Lower lobe of right lung (tissue), 2 donors: ENCODE results near the gene PTGER4. TPM values are rescaled to one million over a fixed set of nuclear protein-coding genes. Genes with fewer than 3 reads are reported as not detected.
"Not testable (repeated sequence)": the region's sequence is repeated elsewhere in the genome, so short reads cannot be mapped to it uniquely, and the experiment has no call there.

ENCODE experiments used
- ATAC-seq, 2 donors: fragments of 200-7000 bp; cut with Tn5 transposase; one replicate each; pipeline ENCODE4 v1.9.1; 2020 to 2022; ENCODE audit warnings: mild to moderate bottlenecking in 2 of 2, moderate library complexity in 2 of 2
- DNase-seq: peaks from one replicate; pipeline ENCODE4 v3.0.0-alpha.2; 2020
- H3K27ac ChIP-seq: fragments of 200-600 bp; one replicate; pipeline ENCODE4 v1.8.0; 2022
- H3K27me3 ChIP-seq: fragments of 200-600 bp; one replicate; pipeline ENCODE4 v1.8.0; 2022; ENCODE audit warnings: low read depth
- H3K36me3 ChIP-seq: fragments of 200-600 bp; one replicate; pipeline ENCODE4 v1.8.0; 2022; ENCODE audit warnings: mild to moderate bottlenecking
- H3K4me1 ChIP-seq: fragments of 200-600 bp; one replicate; pipeline ENCODE4 v1.8.0; 2022
- H3K4me3 ChIP-seq: fragments of 200-600 bp; one replicate; pipeline ENCODE4 v1.8.0; 2022; ENCODE audit warnings: mild to moderate bottlenecking
- H3K9me3 ChIP-seq: fragments of 200-600 bp; one replicate; pipeline ENCODE4 v1.8.0; 2022
- CTCF ChIP-seq: fragments of 200-600 bp; IDR thresholded peaks from one replicate; pipeline ENCODE4 v1.8.0; 2022; ENCODE audit warnings: antibody characterized with exemption, mild to moderate bottlenecking
- intact Hi-C: fragments of 100-400 bp; cut with DNase I; formaldehyde crosslinking; loops from one replicate; pipeline ENCODE4 v1.11.0; 2022
- long read RNA-seq: library from polyadenylated mRNA; unstranded; transcript quantifications from one replicate; pipeline ENCODE4 v2.0.0, GENCODE V29; 2021
- total RNA-seq: library from RNA; stranded (reverse); fragmentation: NEBNext Ultra II Directional; extraction: Animal tissue kit (Norgen Biotek cat#: 25700); gene quantifications from one replicate; pipeline ENCODE4 v1.2.1, GENCODE V29; 2021
- donor health status: DM: no; HTN: yes; CAD: no; lungs with severe emphysema.

The PTGER4 gene
- 29.1 TPM for total RNA-seq
- long read RNA-seq, transcript PTGER4-203 (2 exons, 560 nt): minor isoform, 14 of 43 reads
- long read RNA-seq, transcript PTGER4-201 (3 exons, 3,848 nt): major isoform, 22 of 43 reads
- long read RNA-seq, partial matches to known transcripts: 0 of 43 reads
- long read RNA-seq, other reads (novel, unspliced or antisense): 6 of 43 reads

DNA sequence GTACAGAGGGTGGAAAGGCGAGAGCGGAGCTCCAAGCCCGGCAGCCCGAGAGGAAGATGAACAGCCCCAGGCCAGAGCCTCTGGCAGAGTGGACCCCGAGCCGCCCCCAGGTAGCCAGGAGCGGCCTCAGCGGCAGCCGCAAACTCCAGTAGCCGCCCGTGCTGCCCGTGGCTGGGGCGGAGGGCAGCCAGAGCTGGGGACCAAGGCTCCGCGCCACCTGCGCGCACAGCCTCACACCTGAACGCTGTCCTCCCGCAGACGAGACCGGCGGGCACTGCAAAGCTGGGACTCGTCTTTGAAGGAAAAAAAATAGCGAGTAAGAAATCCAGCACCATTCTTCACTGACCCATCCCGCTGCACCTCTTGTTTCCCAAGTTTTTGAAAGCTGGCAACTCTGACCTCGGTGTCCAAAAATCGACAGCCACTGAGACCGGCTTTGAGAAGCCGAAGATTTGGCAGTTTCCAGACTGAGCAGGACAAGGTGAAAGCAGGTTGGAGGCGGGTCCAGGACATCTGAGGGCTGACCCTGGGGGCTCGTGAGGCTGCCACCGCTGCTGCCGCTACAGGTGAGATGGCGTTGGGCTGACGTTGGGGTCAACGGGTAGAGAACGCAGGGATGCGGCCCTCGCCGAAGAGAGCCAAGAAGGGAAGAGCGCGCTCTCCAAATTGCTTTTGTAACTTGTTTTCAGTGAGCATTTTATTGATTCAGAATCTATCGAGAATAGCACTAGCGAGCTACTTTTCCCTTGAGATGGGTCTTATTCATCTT lies at the start of gene PTGER4:
PTGER4 (plus strand) TSS at position 3 of the 769 bp plus-strand sequence. CDS start 1,079 bp downstream, outside the sequence.
- no peaks in the 10 kb centered on the region for H3K36me3 ChIP-seq
- H3K27me3 ChIP-seq: peaks cover 18% of the 10 kb centered on the region
- ATAC-seq (peak in 1 of 2 donors; percentile 48), DNase-seq (peak; percentile 61)
- peaks cover 32% of the 10 kb centered on the region for H3K4me1 ChIP-seq
- no peak for TF ChIP-seq CTCF
- H3K27ac ChIP-seq: peak within 1 kb of the TSS; percentile 87
- H3K4me3 ChIP-seq: peak within 1 kb of the TSS; percentile 82
- no peaks in the 10 kb centered on the region for H3K9me3 ChIP-seq
- intact Hi-C loops: no loop called here

DNA sequence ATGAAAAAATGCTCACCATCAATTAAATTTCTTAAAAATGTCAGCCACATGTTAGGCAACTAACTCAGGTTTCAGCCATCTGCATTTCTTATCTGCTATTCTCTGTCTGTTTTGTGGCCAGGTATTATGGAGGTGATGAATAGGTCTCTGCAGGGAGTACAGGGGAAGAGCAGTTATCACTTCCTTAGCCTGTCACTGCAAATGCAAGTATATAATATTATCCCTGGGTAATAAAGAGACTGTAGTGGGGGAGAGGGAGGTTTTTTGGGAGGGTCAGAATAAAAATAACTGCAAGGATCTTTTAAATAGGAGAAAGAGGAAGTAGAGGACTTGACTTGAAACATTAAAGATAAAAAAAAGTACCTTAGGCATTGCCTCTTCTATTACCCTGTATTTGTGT lies 49.6 kb upstream of the PTGER4 start:
- Histone ChIP-seq H3K9me3 (no peaks in the 10 kb centered on the region), H3K36me3 (no peaks in the 10 kb centered on the region), H3K27ac (no peak overlapping the region), H3K27me3 (no peaks in the 10 kb centered on the region), H3K4me1 (no peaks in the 10 kb centered on the region), H3K4me3 (no peak overlapping the region)
- ATAC-seq: no peak
- intact Hi-C loops: no loop called here
- no peak for TF ChIP-seq CTCF
- DNase-seq: no peak

- Histone ChIP-seq H3K4me3 (no peak overlapping the region), H3K27me3 (no peaks in the 10 kb centered on the region), H3K36me3 (no peaks in the 10 kb centered on the region), H3K27ac (no peak overlapping the region), H3K9me3 (peaks cover under 1% of the 10 kb centered on the region), H3K4me1 (no peaks in the 10 kb centered on the region)
- intact Hi-C loops: no loop called here
- ATAC-seq (no peak), DNase-seq (no peak)
- TF ChIP-seq CTCF: no peak
Measured at GRCh38 chr5:40631236-40631635, 48.5 kb upstream of the PTGER4 start.

DNA sequence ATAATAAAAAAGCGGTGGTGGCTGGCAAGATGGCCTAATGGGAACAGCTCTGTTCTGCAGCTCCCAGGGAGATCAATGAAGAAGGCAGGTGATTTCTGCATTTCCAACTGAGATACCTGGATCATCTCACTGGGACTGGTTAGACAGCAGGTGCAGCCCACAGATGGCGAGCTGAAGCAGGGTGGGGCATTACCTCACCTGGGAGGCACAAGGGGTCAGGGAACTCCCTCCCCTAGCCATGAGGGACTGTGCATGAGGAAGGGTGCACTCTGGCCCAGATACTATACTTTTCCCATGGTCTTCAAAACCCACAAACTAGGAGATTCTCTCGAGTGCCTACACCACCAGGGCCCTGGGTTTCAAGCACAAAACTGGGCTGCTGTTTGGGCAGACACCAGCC lies 45.6 kb upstream of the PTGER4 start:
- intact Hi-C loops: no loop called here
- no peak overlapping the region for H3K4me3 ChIP-seq

DNA sequence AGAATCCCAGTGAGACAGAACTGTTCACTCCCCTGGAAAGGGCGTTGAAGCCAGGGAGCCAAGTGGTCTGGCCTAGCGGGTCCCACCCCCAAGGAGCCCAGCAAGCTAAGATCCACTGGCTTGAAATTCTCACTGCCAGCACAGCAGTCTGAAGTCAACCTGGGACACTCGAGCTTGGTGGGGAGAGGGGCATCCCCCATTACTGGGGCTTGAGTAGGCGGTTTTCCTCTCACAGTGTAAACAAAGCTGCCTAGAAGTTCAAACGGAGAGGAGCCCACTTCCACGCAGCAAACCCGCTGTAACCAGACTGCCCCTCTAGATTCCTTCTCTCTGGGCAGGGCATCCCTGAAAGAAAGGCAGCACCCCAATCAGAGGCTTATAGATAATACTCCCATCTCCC lies 45.1 kb upstream of the PTGER4 start:
- DNase-seq: no peak
- H3K36me3 ChIP-seq: no peaks in the 10 kb centered on the region
- no peak for TF ChIP-seq CTCF
- H3K27me3 ChIP-seq: no peaks in the 10 kb centered on the region
- intact Hi-C loops: no loop called here
- H3K9me3 ChIP-seq: peaks cover 13% of the 10 kb centered on the region
- ATAC-seq: no peak
- H3K27ac ChIP-seq: no peak overlapping the region
- H3K4me1 ChIP-seq: no peaks in the 10 kb centered on the region
- H3K4me3 ChIP-seq: no peak overlapping the region

More for the DNA sequence above, 45.6 kb upstream of the PTGER4 start:
- Histone ChIP-seq H3K27ac (no peak overlapping the region), H3K9me3 (peaks cover 13% of the 10 kb centered on the region), H3K4me1 (no peaks in the 10 kb centered on the region), H3K27me3 (no peaks in the 10 kb centered on the region), H3K36me3 (no peaks in the 10 kb centered on the region)
- no peak for TF ChIP-seq CTCF
- ATAC-seq (no peak), DNase-seq (no peak)

- H3K27me3 ChIP-seq, H3K4me3 ChIP-seq, ATAC-seq, H3K27ac ChIP-seq, H3K36me3 ChIP-seq, H3K4me1 ChIP-seq, intact Hi-C loops, DNase-seq: not testable (repeated sequence)
- peaks cover 13% of the 10 kb centered on the region for H3K9me3 ChIP-seq
Measured at GRCh38 chr5:40639531-40639930, 40.2 kb upstream of the PTGER4 start.
